GM19468 (cell line): Measurements from ENCODE around the gene GMFB.

Experiments used
- ATAC-seq: cut with Tn5 transposase; IDR thresholded peaks from one replicate; pipeline ENCODE4 v1.9.1; 2021; ENCODE audit warnings: mild to moderate bottlenecking, moderate library complexity, moderate number of reproducible peaks; ENCODE audit not compliant: unreplicated experiment; ENCODE audit errors: extremely low read depth

GMFB gene

DNA sequence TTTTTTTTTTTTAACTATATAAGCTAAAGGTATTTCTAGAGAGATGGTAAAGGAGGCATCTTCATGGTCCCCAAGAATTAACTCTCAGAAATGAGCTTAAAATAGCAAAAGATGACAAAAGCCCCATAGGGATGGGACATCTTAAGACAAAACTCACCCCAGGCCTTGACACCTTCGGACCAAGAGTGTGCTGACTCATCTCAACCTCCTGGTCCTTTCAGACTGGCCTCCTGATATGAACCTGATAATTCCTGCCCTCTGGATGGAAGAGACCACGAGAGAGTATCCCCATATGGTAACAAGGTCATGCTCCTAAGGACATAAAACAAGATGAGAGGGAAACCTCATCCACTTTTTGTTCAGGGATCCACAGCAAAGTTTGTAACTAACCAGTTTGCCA is 8.4 kb upstream of the GMFB start:
- no peak for ATAC-seq

DNA sequence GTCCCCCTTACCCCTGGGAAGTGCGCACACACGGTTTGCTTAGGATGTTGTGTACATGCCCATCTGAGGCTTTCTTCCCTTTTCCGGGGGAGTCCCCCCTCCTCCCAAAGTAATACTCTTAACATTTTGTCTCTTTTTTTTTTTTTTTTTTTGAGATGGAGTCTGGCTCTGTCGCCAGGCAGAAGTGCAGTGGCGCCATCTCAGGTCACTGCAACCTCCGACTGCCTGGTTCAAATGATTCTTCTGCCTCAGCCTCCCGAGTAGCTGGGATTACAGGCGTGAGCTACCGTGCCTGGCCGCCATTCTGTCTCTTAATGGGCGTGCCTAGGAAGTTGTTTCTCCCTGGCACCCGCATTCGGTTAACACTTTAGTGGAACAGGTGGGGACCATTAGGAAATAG is 4.5 kb upstream of the GMFB start:
- ATAC-seq = no peak

DNA sequence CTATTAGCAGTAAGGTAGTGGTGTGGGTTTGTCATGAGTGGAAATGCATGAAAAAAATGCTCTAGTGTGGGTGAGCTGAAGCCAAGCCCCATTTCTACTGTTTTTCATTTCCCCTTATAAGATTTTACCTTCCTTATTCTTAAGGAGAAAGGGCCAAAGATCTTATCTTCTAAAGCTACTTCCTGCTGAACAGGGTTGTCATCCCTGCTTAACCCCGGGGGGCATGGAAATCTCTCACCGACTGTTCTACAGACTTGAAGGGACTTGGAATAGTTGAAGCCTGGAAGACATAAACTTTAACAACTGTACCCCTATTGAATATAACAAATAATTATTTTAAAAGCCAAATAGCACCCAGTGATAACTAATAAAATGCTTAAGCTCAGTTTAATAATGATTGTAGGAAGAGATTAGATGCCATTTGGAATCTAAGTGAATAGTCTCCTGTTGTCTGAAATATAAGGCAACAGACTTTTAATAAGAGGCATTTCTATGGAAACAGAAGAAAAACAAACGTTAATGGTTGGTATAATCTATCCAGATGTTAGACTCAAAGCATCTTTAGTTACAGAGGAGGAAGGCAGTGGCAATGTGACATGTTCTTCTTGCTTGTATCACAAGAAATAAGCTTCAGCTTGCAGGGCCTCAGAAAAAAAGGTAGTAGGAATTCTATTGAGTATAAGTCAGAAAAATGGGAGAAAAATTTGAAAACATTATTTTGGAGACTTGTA is 1.8 kb upstream of the GMFB start:
- no peak for ATAC-seq

DNA sequence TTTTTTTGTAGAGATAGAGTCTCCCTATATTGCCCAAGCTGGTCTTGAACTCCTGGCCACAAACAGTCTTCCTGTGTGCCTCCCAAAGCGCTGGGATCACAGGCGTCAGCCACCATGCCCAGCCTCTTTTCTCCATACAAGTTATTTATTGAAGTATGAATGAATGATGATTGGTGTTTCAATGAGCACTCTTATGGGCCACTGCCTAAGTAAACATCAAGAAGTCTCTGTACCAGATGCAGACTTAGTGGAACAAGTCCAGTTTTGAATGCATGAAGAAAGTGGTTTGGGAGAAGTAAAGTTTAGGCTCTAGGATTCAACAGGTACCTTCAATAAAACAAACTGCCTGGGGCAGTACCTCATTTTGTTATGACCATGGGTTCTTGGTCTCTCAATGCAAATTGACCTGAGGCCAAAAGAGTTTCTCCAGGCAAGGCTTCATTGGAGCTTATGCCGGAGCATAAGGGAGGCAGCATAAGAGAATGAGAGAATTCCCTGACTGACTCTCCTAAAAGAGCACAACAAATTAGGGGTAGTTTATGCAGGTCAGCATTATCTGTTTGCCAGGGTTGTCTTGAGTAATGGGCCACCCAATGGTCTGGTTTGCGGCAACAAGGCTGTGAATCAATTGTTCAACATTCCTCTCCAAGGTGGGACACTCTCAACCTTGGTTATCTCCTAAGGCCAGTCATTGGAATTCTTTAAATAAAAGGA is 1.1 kb upstream of the GMFB start:
- no peak for ATAC-seq

DNA sequence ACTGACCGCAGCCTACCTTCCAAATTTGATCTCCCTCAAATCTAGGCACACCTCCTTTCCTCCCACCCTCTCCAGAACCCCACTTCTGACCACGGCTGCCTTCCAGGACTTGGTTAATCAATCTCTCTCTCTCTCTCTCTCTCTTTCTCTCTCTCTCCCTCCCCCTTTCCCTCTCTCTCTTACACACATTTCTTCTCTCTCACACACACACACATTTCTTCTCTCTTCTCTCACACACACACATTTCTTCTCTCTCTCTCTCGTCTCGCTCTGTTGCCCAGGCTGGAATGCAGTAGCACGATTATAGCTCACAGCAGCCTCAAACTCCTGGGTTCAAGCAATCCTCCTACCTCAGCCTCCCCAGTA is 521 bp upstream of the GMFB start:
- no peak for ATAC-seq

DNA sequence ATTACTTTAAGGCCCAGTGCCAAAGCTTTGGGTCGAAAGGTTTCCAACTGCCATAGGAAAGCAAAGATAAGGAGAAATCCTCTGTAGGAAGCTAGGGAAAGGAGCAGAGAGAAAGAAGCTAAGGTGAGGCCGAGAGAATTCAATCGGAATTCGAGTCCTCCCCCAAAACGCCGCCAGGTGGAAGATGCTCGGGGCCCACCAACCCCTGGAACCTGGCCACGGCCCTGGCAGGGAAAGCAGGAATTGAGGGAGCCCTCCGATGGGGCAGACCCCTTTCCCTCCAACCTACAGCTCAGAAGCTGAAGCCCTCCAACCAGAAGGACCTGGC is 498 bp downstream of the GMFB start:
- no peak for ATAC-seq

DNA sequence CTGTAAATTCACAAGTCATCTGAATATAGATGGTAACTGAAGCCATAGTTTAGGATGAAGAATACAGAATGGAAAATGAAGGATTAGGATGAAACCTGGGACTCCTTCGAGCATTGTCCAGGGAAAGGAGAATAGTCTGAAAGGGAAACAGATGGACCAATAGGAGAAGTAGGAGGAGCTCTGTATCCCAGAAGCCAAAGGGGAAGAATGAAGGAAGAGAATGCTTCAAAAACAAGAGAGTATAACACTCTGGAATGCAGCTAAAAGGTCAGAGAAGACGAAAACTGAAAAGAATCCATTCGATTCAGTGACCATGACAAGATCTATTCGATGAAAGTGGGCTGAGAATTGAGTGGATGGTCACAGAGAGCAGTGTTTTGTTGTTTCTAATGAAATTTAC is 1.0 kb downstream of the GMFB start:
- ATAC-seq = no peak

DNA sequence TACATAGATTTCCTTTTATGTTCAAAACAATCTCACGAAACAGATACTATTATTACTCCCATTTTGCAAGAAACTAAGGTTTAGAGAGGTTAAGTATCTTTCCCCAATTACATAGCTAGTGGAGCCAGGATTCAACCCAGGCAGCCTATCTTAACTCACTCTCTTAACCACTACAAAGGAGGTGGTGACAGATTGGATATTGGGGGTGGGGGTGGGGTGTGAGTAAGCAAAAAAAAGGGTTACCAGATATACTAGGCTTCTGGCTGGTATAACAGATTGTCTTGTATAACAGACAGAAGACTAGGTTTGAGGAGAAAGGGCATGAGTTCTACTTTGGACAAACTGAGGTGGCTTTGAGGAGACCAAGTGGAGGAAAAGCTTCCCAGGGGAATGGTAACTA is 2.1 kb downstream of the GMFB start:
- ATAC-seq = no peak

DNA sequence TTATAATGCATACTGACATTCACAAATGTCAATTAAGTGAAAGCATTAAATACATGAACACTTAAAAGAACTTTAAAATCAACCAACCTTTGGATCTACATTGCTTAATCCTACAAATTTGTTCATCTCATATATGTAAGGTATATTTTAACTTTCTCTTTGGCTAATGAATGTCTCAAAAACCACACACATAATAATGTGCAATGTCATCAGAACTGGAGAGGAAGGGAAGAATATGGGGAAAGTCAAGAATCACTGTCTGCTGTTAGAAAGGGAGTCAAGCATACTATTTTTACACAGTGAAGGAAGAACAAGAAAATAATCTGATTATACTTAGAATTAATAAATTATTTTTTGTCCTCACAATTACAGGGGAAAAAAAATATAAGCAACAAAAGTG is 4.9 kb downstream of the GMFB start:
- no peak for ATAC-seq

DNA sequence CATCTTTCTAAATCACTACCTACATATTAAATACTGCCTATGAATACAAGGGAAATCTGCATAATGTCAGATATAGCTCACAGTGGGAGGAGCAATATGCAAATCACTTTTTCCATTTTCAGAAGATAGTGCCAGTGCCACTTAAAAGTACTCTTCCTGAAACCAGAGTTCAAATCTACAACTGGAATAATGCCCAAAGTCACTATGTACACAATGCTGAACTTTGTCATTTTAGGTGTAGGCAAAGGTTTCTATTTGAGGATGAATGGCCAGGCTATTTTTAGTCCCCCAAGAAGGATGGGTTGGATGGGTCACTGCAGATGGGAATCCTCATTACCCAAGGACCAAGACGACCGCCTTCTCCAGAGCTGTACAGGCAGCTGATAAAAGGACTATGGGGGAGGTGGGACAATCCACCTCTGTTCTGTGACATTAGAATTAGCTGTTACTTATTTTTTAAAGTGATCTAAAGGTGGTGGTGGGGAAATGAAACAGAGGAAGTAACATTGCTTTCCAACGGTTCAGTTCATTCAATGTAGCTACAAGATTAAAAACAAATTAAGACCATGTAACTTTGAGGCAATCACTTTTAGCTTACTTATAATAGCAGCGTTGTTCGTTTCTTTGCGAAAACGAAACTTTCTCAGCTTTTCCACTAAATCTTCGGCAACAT is 5.6 kb downstream of the GMFB start:
- no peak for ATAC-seq

DNA sequence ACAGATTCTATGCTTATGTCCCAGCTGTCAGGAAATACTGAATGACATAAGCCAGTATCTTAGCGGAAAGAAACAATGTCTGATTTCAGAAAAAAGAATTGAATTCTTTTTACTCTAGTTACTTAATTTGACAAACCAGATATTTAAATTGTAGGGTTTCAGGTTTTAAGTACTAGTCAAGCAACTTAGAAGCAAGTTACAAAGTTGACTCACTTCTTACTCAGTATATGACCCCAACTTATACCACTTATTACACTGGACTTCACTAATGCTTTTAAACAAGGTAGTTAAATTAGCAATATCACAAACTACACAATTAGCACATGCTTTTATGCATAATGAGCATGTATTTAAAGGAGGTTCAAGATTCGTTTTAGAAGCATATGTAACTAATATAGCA is 7.1 kb downstream of the GMFB start:
- no peak for ATAC-seq

DNA sequence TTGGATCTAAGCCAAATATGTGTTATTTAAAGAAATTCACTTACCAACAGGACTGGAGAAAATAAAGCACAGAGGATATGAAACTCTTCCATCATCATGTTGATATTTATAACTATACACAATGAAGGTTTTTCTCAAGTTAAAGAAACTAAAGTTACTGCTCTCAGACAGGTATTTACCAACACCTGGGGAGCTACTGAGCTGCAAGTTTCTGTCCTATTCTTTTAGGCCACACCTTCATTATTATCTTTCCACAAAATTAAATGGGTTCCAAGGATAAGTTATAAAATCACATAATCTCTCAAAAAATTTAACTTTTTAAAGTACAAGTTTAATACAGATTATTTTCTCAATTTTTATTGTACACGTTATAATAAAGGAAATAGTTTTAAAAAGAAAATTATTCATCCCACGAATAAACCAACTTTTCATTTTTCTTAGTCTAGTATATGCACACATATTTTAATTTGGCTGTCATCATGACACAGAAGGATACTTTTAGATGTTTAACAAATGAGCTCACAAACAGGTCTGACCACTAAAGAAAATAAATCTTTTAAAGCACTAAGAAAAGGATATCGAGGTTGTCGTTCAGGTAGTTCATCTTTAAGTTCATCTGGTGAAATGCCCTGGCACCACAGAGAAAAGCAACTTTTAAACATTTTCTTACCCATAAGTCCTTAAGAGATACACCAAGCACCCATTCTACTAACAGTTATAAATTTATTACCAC is 7.8 kb downstream of the GMFB start:
- ATAC-seq = no peak

DNA sequence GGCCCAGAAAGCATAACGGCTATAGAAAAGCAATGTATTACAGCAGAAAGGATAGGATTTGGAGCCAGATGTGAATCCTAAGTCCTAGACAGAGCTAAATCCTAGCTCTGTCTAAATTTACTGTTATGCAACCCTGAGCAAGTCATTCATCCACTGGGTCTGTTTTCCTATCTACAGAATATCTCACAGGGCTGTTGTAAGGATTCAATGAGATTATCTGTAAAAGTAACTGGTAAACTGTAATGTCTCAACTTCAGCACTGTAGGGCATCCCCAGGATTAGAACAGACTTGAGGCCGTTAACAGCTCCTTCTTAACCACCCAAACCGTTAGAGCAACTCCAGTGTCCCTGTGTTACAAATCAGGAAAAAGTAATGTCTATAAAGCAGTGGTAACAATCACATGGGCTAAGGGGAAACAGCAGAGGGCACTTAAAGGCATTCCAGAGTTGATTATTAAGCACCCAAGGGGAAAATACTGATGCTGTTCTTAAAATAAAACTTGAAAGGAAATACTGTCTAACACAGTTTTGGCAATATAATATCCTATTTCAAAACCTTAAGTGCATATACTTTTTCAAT is 10.1 kb downstream of the GMFB start:
- ATAC-seq = no peak

DNA sequence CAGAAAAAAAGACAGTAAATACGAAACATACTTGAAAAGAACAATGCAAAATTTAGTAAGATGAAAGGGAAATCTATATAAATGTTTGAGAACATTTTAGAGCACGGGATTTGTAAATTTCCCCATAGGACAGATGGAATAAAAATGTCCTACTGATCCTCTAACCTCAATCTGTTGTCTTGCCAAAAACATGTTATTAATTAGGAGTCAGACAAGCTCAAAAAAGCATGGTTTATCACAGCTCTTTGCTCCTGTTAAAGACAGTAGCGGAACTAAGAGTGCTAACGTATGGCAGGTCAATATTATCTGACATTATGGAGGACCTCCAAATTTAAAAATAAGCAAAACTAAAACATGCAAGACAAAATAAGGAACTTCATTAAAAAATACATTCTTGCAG is 12.9 kb downstream of the GMFB start:
- no peak for ATAC-seq

DNA sequence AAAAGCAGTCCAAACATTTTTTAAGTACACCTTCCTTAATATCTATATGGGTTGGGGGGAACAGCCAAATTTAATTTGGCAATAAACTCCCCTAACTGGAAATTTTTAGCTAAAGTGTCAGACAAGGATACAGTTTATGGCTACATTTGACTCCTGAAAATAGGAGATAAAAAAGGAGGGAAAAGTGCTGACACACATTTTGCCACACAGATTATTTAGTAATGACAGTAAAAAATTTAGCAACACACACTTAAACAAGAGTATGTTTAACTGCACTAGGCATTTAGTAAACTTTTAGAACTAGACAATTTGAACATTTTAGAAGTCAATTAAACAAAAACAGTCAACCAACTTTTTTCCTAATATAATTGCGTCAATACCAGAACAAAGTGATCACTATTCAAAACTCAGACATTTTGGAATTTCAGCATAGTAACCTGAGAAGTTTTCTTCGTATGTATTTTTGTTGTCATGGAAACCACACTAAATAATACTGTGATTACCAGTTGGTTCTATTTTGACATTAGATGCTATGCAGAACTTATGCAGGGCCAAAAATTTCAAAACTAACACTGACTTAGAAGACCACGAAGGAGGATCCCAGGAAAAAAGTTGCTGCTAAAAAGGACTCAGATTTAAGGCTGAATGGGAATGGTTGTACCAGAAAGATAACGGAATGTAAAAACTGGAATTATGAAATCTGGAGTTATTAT is 13.4 kb downstream of the GMFB start:
- no peak for ATAC-seq

DNA sequence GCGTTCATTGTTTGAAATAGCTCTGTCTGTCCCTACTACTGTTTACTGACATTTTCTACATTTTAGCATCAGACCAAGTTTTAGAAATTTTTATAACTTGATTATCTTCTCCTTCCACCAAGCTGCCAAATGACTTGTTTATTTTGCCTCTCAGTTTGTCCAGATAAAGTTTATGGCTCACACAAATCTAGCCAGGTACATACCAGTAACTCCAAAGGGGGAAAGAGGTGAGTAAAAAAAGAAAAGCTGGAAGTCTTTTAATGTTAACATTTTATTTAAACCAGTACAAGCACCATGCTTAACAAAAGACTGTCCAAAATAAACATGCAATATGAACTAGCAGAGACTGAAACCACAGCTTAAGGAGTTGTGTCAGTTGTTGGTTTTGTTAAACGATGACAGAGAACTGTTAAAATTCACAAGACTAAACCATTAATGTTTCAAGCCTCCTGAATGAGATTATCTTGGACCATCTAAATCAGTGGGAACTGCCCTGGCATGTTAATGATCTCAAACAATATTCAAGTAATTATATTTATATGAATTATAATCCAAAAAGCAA is 14.5 kb downstream of the GMFB start:
- ATAC-seq = no peak

DNA sequence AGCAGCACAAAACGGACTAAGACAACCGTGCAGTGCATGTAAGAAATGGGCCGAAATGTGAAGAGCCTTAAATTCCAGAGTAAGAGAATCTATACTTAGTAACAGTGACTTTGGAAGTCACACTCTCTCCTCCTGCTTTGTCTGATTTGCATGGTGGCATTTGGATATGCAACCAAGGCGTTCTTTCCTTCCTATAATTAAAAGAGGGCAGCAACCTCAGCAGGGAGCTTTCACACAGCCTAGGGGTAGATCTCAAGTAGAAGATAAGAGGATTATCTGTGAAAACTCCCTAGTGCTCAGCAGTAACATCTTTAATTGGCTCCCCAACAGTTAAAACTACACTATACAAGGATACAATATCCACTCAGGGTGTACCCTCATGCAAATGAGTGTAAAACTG is 16.5 kb downstream of the GMFB start:
- ATAC-seq = no peak

DNA sequence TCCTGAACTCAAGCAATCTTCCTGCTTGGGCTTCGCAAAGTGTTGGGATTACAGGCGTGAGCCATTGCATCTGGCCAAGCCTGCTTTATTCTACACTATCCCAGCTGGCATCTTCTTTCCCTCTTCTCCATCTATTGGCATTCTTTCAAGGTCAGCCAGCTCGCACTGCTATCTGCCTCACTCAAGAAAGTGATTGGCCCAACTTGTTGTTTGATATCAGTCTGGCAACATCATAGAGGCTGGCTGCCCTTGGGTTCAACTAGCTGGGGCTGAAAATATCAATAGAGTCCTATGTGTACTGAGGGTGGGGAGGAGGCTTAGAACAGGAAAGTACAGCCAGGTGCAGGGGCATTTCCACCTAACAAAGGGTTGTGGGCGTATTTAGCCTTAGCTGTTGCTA is 17.1 kb downstream of the GMFB start:
- no peak for ATAC-seq

DNA sequence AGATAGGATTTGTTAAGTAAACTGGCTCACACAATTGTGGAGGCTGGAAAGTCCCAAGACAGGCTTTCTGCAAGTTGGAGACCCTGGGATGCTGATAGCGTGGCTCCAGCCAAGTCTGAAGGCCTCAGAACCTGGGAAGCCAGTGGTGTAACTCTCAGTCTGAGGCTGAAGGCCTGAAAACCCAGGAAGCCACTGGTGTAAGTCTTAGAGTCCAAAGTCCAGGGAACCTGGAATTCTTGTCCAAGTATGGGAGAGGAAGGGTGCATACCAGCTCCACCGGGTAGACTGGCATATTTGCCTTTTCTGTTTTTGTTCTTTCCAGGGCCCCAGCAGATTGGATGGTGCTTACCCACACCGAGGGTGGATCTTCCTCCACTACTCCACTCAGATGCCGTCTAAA is 18.1 kb downstream of the GMFB start:
- no peak for ATAC-seq

DNA sequence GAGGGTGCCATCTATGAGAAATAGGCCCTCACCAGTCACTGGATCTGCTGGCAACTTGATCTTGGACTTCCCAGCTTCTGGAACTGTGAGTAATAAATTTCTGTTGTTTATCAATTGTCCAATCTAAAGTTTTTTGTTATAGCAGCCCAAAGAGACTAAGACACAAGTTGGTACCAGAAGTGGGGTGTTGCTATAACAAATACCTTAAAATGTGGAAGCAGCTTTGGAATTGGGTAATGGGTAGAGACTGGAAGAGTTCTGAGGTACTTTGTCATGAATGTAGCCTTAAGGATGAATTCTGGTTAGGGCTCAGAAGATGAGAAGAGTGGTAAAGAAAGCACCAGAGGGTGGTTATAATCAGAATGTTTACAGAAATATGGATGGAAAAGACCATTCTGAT is 21.5 kb downstream of the GMFB start:
- ATAC-seq = no peak
